PC-3 (cell line): Measurements from ENCODE around the gene DBH. TPM values are rescaled to one million over a fixed set of nuclear protein-coding genes. Genes with fewer than 3 reads are reported as not detected.

Source experiments
- ATAC-seq: fragments of 200-7000 bp; cut with Tn5 transposase; 2 replicates; pipeline ENCODE4 v1.9.1; 2020; ENCODE audit warnings: mild to moderate bottlenecking, moderate library complexity
- BruUV-seq: library from RNA; stranded (reverse); fragments of 400-500 nt; replicated peaks from 2 replicates; lab custom pipeline; 2021; lab: Mats Ljungman, UMichigan
- CTCF ChIA-PET: fragments of 300-600 bp; sonication (Branson Sonifier 250); formaldehyde crosslinking; loops from one replicate; lab custom pipeline; 2022; ENCODE audit warnings: antibody characterized with exemption; lab: Charles Lee
- POLR2A ChIA-PET: fragments of 300-600 bp; sonication (Branson Sonifier 250); formaldehyde crosslinking; loops from one replicate; lab custom pipeline; 2022; ENCODE audit warnings: antibody characterized with exemption; ENCODE audit not compliant: unreplicated experiment; lab: Charles Lee
- DNase-seq: peaks from one replicate; pipeline ENCODE4 v3.0.0-alpha.2; 2015
- H2AFZ ChIP-seq: fragments of 300-600 bp; sonication (generic); 2 replicates; pipeline ENCODE4 v1.6.0; 2016; ENCODE audit warnings: antibody characterized with exemption, low read length
- H3F3A ChIP-seq: fragments of 300-600 bp; sonication (generic); one replicate; pipeline ENCODE4 v1.6.0; 2017; ENCODE audit warnings: antibody characterized with exemption, low read length, control low read depth, mild to moderate bottlenecking; ENCODE audit not compliant: unreplicated experiment
- H3K27ac ChIP-seq: fragments of 300-600 bp; sonication (generic); 2 replicates; pipeline ENCODE4 v1.5.1; 2016; ENCODE audit warnings: mild to moderate bottlenecking, low read length
- H3K27me3 ChIP-seq: fragments of 300-600 bp; sonication (generic); 2 replicates; pipeline ENCODE4 v1.6.1; 2016; ENCODE audit warnings: low read length, mixed read lengths
- H3K36me3 ChIP-seq: fragments of 300-600 bp; sonication (generic); 2 replicates; pipeline ENCODE4 v1.6.1; 2016; ENCODE audit warnings: low read depth, mixed run types, low read length, mixed read lengths
- H3K4me1 ChIP-seq: fragments of 300-600 bp; sonication (generic); 2 replicates; pipeline ENCODE4 v1.5.1; 2016; ENCODE audit warnings: low read length; ENCODE audit not compliant: insufficient read depth
- H3K4me2 ChIP-seq: fragments of 300-600 bp; sonication (generic); 2 replicates; pipeline ENCODE4 v1.6.0; 2016; ENCODE audit warnings: low read length
- H3K4me3 ChIP-seq: fragments of 300-600 bp; sonication (generic); 2 replicates; pipeline ENCODE4 v1.5.1; 2016; ENCODE audit warnings: mild to moderate bottlenecking, low read length, mixed read lengths
- H3K79me2 ChIP-seq: fragments of 300-600 bp; sonication (generic); 2 replicates; pipeline ENCODE4 v1.6.1; 2017; ENCODE audit warnings: low read length, mixed read lengths
- H3K9ac ChIP-seq: fragments of 300-600 bp; sonication (generic); 2 replicates; pipeline ENCODE4 v1.6.0; 2016; ENCODE audit warnings: mild to moderate bottlenecking, low read length
- H3K9me2 ChIP-seq: fragments of 300-600 bp; sonication (generic); replicated peaks from 2 replicates; pipeline ENCODE4 v1.6.1; 2016; ENCODE audit warnings: mixed run types, low read length, mixed read lengths
- H3K9me3 ChIP-seq: fragments of 300-600 bp; sonication (generic); 2 replicates; pipeline ENCODE4 v1.6.1; 2016; ENCODE audit warnings: low read length, mixed read lengths
- H4K20me1 ChIP-seq: fragments of 300-600 bp; sonication (generic); 2 replicates; pipeline ENCODE4 v1.6.1; 2016; ENCODE audit warnings: low read length, mixed read lengths
- EZH2 ChIP-seq: fragments of 300-600 bp; sonication (generic); IDR thresholded peaks from one replicate; pipeline ENCODE4 v1.6.1; 2017; ENCODE audit warnings: antibody characterized with exemption, mild to moderate bottlenecking, low read length; ENCODE audit not compliant: unreplicated experiment
- EZH2phosphoT487 ChIP-seq: fragments of 300-600 bp; sonication (generic); IDR thresholded peaks from 2 replicates; pipeline ENCODE4 v1.6.1; 2018; ENCODE audit warnings: mild to moderate bottlenecking, antibody characterized with exemption, low read length, borderline replicate concordance
- intact Hi-C: fragments of 100-400 bp; cut with micrococcal nuclease; formaldehyde crosslinking; loops from 2 replicates; pipeline ENCODE4 v1.9.0; 2023
- total RNA-seq: library from RNA; depleted of rRNA; stranded (reverse); fragments of >200 nt; gene quantifications from 2 replicates; pipeline ENCODE4 v1.2.3, GENCODE V29; 2014
- TF ChIP-seq, protein P1 (sequence below): fragments of 300-600 bp; sonication (generic); conservative IDR thresholded peaks from 2 replicates; pipeline ENCODE4 v1.5.1; 2017; ENCODE audit warnings: antibody characterized with exemption, low read depth, mild to moderate bottlenecking, low read length

DBH gene
- total RNA-seq, 1 experiment from 2014 or later = not detected

DNA sequence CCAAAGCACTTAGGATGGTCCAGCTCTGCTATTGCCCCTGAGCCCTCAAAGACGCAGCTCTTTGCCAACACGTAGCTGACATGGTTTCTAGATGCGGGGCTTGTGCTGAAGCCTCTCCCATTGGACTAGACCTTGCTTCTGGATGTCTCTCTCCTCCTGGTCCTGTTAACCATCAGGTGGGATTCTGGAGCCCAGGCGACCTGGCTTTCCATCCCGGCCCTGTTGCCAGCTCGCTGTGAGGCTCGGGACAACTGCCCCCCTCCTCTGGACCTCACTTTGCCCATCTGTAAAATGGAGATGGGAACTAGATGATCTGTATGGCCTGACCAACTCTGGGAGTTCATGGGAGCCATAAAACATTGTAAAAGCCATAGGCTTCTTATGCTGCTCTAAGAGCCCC, 4.0 kb downstream of the DBH start:
- Histone ChIP-seq H3K4me1 (no peaks in the 10 kb centered on the region), H3K36me3 (no peaks in the 10 kb centered on the region), H3K4me3 (no peak overlapping the region), H3K9me2 (no peaks in the 10 kb centered on the region), H4K20me1 (no peaks in the 10 kb centered on the region), H3K27me3 (0 out of 2 replicates have a peak, but pooled peaks cover 8% of the 10 kb centered on the region), H2AFZ (no peak overlapping the region), H3K27ac (no peak overlapping the region), H3F3A (no peaks in the 10 kb centered on the region), H3K4me2 (no peak overlapping the region), H3K9ac (no peak overlapping the region), H3K9me3 (no peaks in the 10 kb centered on the region), H3K79me2 (no peaks in the 10 kb centered on the region)
- no TSS peak for BruUV-seq
- DNase-seq (no peak), ATAC-seq (no peak)
- intact Hi-C loops = no loop called here
- TF ChIP-seq EZH2phosphoT487 = no peak
- ChIA-PET POLR2A (no interaction called here), CTCF (no interaction called here)

DNA sequence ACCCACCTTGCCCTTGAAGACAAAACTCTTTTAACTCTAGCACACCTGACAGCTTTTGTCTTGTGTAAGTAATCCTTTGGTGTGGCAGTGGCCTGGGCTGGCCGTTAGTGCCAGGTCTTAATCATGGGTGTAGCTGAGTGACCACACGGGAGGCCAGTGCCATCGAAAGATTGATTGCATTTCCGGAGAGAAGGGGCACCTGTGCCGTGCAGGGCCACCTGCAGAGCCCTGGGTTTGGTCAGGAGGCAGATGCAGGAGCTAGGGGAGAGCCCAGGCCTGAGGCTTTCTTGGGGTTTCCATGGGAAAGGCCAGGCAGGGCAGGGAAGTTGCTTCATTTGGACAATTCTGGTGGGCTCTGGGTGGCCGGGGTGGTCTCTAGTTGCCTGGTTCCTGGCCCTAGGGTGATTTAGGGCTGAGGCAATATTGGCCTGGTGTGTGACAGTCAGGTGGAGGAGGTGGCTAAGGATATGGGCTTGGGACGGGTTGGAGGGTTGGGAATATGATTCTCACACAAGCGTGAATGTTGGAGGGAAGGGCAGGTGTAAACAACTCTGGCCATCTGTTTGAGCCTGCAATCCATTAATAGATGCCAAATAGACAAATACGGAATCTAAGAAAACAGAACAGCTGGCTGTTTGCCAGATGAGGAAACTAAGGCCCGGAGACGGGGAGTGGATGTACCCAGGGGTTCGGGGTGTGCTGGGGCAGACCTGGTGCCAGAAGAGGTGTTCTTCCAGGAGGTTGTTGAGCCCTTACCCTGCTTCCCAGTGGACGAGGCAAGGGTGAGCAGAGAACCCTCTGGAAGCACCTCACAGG, 4.6 kb downstream of the DBH start:
- Histone ChIP-seq H3K9ac (no peak overlapping the region), H3K9me3 (no peaks in the 10 kb centered on the region), H4K20me1 (no peaks in the 10 kb centered on the region), H3K9me2 (no peaks in the 10 kb centered on the region), H3K27ac (no peak overlapping the region), H3K79me2 (no peaks in the 10 kb centered on the region), H3K27me3 (0 out of 2 replicates have a peak, but pooled peaks cover 14% of the 10 kb centered on the region), H3K4me2 (no peak overlapping the region), H3K4me3 (no peak overlapping the region), H3K36me3 (no peaks in the 10 kb centered on the region), H2AFZ (no peak overlapping the region), H3K4me1 (no peaks in the 10 kb centered on the region), H3F3A (no peaks in the 10 kb centered on the region)
- DNase-seq (no peak), ATAC-seq (no peak)
- no TSS peak for BruUV-seq
- no peak for TF ChIP-seq EZH2
- TF ChIP-seq, protein P1, sequence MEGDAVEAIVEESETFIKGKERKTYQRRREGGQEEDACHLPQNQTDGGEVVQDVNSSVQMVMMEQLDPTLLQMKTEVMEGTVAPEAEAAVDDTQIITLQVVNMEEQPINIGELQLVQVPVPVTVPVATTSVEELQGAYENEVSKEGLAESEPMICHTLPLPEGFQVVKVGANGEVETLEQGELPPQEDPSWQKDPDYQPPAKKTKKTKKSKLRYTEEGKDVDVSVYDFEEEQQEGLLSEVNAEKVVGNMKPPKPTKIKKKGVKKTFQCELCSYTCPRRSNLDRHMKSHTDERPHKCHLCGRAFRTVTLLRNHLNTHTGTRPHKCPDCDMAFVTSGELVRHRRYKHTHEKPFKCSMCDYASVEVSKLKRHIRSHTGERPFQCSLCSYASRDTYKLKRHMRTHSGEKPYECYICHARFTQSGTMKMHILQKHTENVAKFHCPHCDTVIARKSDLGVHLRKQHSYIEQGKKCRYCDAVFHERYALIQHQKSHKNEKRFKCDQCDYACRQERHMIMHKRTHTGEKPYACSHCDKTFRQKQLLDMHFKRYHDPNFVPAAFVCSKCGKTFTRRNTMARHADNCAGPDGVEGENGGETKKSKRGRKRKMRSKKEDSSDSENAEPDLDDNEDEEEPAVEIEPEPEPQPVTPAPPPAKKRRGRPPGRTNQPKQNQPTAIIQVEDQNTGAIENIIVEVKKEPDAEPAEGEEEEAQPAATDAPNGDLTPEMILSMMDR = no peak
- no peak for TF ChIP-seq EZH2phosphoT487
- CTCF ChIA-PET = no interaction called here
- intact Hi-C loops = no loop called here
- POLR2A ChIA-PET = no interaction called here

DNA sequence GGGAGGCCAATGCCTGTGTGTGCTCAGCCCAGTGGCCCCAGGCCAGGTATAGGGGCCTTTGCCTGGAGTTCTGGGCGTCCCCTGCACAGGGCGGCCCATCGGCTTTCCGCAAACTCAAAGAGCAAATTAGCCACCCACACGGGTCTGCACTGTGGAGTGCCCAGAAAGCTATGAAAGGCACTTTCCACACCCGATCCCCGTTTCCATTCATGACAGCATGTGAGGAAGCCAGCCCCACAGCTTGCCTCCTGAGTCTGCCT, 5.2 kb downstream of the DBH start:
- ATAC-seq = no peak
- H3K9me3 ChIP-seq = no peaks in the 10 kb centered on the region
- TF ChIP-seq EZH2 (no peak), EZH2phosphoT487 (no peak)
- TF ChIP-seq, protein P1 = no peak
- CTCF ChIA-PET = no interaction called here
- no peaks in the 10 kb centered on the region for H4K20me1 ChIP-seq
- no TSS peak for BruUV-seq
- DNase-seq = no peak
- H3K27me3 ChIP-seq = peaks cover 18% of the 10 kb centered on the region; the same call in 1 of the 2 replicates
- no peak overlapping the region for H2AFZ ChIP-seq
- H3K4me1 ChIP-seq = no peaks in the 10 kb centered on the region
- H3K4me3 ChIP-seq = no peak overlapping the region
- H3K27ac ChIP-seq = no peak overlapping the region
- H3F3A ChIP-seq = no peaks in the 10 kb centered on the region
- no peaks in the 10 kb centered on the region for H3K36me3 ChIP-seq
- POLR2A ChIA-PET = no interaction called here
- intact Hi-C loops = no loop called here
- no peaks in the 10 kb centered on the region for H3K9me2 ChIP-seq
- no peak overlapping the region for H3K9ac ChIP-seq
- no peak overlapping the region for H3K4me2 ChIP-seq
- H3K79me2 ChIP-seq = no peaks in the 10 kb centered on the region
